IPS-20b (cell line): ENCODE measurements around the gene MAGEA8.
"Not testable (repeated sequence)": the region's sequence is repeated elsewhere in the genome, so short reads cannot be mapped to it uniquely, and the experiment has no call there.

Experiments
- H3K27ac ChIP-seq: one replicate; pipeline ENCODE4 v1.5.1; 2013; ENCODE audit warnings: low read length
- H3K27me3 ChIP-seq: 2 replicates; pipeline ENCODE4 v1.6.1; 2013; ENCODE audit warnings: mild to moderate bottlenecking, low read length, inconsistent platforms; ENCODE audit not compliant: insufficient read depth
- H3K36me3 ChIP-seq: 2 replicates; pipeline ENCODE4 v1.6.1; 2013; ENCODE audit warnings: low read depth, mild to moderate bottlenecking, inconsistent platforms, low read length, moderate library complexity; ENCODE audit not compliant: insufficient read depth
- H3K4me1 ChIP-seq: 2 replicates; pipeline ENCODE4 v1.6.1; 2013; ENCODE audit warnings: mild to moderate bottlenecking, control low read depth, inconsistent platforms, low read length, moderate library complexity; ENCODE audit not compliant: insufficient read depth
- H3K4me3 ChIP-seq: 2 replicates; pipeline ENCODE4 v1.5.1; 2013; ENCODE audit warnings: mild to moderate bottlenecking, low read length, inconsistent platforms
- H3K9ac ChIP-seq: 2 replicates; pipeline ENCODE4 v1.6.1; 2013; ENCODE audit warnings: low read depth, mild to moderate bottlenecking, inconsistent platforms, low read length, moderate library complexity
- H3K9me3 ChIP-seq: 2 replicates; pipeline ENCODE4 v1.6.1; 2013; ENCODE audit warnings: mild to moderate bottlenecking, low read depth, low read length, inconsistent platforms; ENCODE audit not compliant: insufficient read depth

MAGEA8 gene

DNA sequence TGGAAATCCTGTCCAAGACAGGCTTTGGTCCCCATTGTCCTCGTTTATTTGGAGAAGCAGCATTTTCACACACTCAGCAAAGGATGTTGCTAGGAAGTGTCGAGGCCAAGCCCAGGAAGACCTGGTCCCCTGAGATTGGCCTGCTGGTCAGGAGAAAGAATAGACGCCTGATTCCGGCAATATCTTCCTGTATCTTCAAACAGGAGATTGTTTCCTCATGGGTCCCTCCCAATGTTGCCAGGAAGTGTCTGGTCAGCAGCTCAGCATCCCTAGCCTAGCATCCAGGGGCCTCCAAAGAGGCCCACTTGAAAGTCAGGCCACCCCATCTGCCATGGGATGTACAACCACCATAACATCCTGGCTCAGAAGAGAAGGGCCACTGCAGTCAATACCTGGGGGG, 50.4 kb downstream of the MAGEA8 start:
- H3K9me3 ChIP-seq, H3K27ac ChIP-seq, H3K4me1 ChIP-seq, H3K9ac ChIP-seq, H3K4me3 ChIP-seq, H3K36me3 ChIP-seq, H3K27me3 ChIP-seq: not testable (repeated sequence)

DNA sequence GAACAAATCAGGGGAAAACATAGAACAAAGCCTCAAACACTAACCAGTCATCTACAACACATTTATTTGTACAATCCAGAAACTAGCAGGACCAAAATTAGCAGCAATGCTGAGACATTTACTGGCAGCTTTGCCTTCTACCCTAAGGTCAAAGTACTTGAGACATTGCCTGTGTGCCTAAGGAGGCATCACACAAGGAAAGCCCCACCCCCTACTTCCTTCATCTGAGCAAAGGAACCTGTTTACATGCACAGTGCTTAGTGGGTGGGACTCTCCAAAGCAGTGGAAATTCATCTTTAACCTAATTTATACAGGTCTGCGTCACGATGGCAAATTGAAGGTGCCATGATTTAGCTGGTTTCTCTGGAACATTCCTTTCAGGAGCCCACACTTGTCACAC, 51.2 kb downstream of the MAGEA8 start:
- not testable (repeated sequence) for H3K36me3 ChIP-seq, H3K27ac ChIP-seq, H3K9me3 ChIP-seq, H3K9ac ChIP-seq, H3K4me3 ChIP-seq, H3K4me1 ChIP-seq, H3K27me3 ChIP-seq

DNA sequence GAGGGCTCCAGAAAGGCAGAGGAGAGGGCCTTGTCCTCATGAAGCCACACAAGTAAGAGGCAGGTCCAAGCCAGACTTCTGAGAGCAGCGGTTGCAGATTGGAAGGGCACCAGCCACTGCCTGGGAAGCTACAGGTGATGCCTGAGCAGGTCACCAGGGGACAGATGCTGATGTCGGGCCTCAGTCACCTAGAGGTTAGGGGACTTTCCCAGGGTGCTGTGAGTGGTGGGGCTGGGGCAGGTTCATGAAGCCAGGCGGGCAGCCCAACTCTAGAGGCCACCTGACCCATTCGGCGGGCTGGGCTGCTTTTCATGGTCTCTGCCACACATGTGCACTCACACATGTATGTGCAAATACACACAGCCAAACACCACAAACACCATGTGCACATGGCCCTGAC, 52.0 kb downstream of the MAGEA8 start:
- H3K9ac ChIP-seq, result not testable (repeated sequence)

DNA sequence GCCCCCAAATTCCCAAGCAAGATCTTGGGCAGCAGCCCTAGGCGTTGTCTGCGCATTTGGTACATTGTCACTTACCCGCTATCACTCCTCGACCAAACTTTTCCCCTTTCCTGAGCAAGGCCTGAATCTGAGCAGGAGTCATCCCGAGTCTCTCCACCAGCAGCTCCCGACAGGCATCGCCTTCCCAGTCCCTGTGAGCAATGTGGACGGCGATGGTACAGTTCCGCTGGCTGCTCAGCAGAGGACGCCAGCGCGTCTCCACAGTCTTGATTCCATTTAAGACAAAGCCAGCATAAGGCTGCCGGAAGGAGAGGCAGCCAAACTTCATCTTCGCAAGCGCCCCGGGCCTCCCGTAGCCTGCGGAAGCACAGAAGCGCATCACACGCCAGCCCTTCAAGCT, 52.6 kb downstream of the MAGEA8 start:
- not testable (repeated sequence) for H3K9ac ChIP-seq, H3K27ac ChIP-seq, H3K4me3 ChIP-seq, H3K4me1 ChIP-seq, H3K27me3 ChIP-seq, H3K36me3 ChIP-seq, H3K9me3 ChIP-seq

More for the DNA sequence above, 52.0 kb downstream of the MAGEA8 start:
- H3K9me3 ChIP-seq, H3K4me3 ChIP-seq, H3K36me3 ChIP-seq, H3K27me3 ChIP-seq, H3K27ac ChIP-seq, H3K4me1 ChIP-seq: not testable (repeated sequence)
